ENCODE results near the gene FBXO47. TPM values are rescaled to one million over a fixed set of nuclear protein-coding genes. Genes with fewer than 3 reads are reported as not detected.

FBXO47 gene
- total RNA-seq, 4 donors from 2014 or later = 0.26 TPM; not detected in 3

GRCh38 chr17:38892083-38892482 is 75.1 kb downstream of the FBXO47 start:
- H3K27me3 ChIP-seq = no peaks in the 10 kb centered on the region
- peaks cover 30 to 85% (median 72%) of the 10 kb centered on the region in 4 donors for H3K36me3 ChIP-seq
- H3K9me3 ChIP-seq = no peaks in the 10 kb centered on the region
- intact Hi-C loops (cut with DNase I) = no loop called here
- 86% methylated on average over 2 of the region's 4 CpGs for WGBS
- no peak for TF ChIP-seq POLR2A (IDR thresholded peaks at IDR 0.05; ENCODE audit: low read depth)
- TF ChIP-seq CTCF (IDR thresholded peaks at IDR 0.05) = no peak
- TF ChIP-seq EP300 (IDR thresholded peaks at IDR 0.05) = no peak
- no peak for TF ChIP-seq POLR2AphosphoS5 (IDR thresholded peaks at IDR 0.05)
- peak overlapping the region in 1 of 4 donors; percentile 7 for H3K27ac ChIP-seq (replicated peaks in 1 of 4)
- no peak overlapping the region for H3K4me3 ChIP-seq
- DNase-seq (ENCODE audit: extremely low spot score) = no peak
- peaks cover 43 to 81% (median 69%) of the 10 kb centered on the region in 4 donors for H3K4me1 ChIP-seq

DNA sequence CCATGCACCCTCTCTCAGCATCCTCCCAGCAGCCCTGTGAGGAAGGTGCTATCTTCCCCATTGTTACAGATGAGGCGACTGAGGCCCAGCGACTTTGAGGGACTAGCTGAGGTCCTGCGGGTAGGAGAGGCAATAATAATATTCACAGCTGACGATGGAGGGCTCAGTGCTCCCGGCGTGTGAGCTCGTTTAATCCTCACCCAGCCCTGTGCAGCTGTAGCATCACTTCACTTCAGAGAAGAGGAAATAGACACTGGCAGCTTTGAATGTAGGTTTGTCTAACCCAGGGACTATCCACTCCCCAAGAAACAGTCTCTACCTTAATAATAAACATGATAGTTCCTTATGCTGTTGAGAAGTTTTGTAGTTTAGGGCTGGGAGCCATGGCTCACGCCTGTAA is 75.8 kb downstream of the FBXO47 start:
- H3K27ac ChIP-seq (replicated peaks in 1 of 4) = no peak overlapping the region
- TF ChIP-seq POLR2A (IDR thresholded peaks at IDR 0.05; ENCODE audit: low read depth) = no peak
- TF ChIP-seq CTCF (IDR thresholded peaks at IDR 0.05) = no peak
- TF ChIP-seq EP300 (IDR thresholded peaks at IDR 0.05) = no peak
- TF ChIP-seq POLR2AphosphoS5 (IDR thresholded peaks at IDR 0.05) = no peak
- H3K4me3 ChIP-seq = no peak overlapping the region
- intact Hi-C loops (cut with DNase I) = no loop called here
- peaks cover 30 to 87% (median 72%) of the 10 kb centered on the region in 4 donors for H3K36me3 ChIP-seq
- DNase-seq (ENCODE audit: extremely low spot score) = no peak
- H3K4me1 ChIP-seq = peaks cover 43 to 81% (median 69%) of the 10 kb centered on the region in 4 donors
- no peaks in the 10 kb centered on the region for H3K27me3 ChIP-seq
- no peaks in the 10 kb centered on the region for H3K9me3 ChIP-seq
- WGBS = 82% methylated on average over 8 of the region's 8 CpGs

GRCh38 chr17:38890410-38890746 is 76.8 kb downstream of the FBXO47 start:
- Histone ChIP-seq H3K27me3 (no peaks in the 10 kb centered on the region), H3K27ac (replicated peaks in 1 of 4) (peak overlapping the region in 1 of 4 donors; percentile 19), H3K9me3 (no peaks in the 10 kb centered on the region), H3K36me3 (peaks cover 30 to 78% (median 70%) of the 10 kb centered on the region in 4 donors), H3K4me3 (no peak overlapping the region), H3K4me1 (peaks cover 48 to 84% (median 69%) of the 10 kb centered on the region in 4 donors)
- no peak for TF ChIP-seq CTCF (IDR thresholded peaks at IDR 0.05)
- no peak for TF ChIP-seq EP300 (IDR thresholded peaks at IDR 0.05)
- DNase-seq (ENCODE audit: extremely low spot score) = no peak
- intact Hi-C loops (cut with DNase I) = no loop called here
- 86% methylated on average over 8 of the region's 8 CpGs for WGBS

GRCh38 chr17:38889745-38890409 is 77.3 kb downstream of the FBXO47 start:
- no peaks in the 10 kb centered on the region for H3K9me3 ChIP-seq
- DNase-seq (ENCODE audit: extremely low spot score) = no peak
- WGBS = 93% methylated on average over 12 of the region's 12 CpGs
- H3K27ac ChIP-seq (replicated peaks in 1 of 4) = peak overlapping the region in 1 of 4 donors; percentile 19
- no peak overlapping the region for H3K4me3 ChIP-seq
- peaks cover 30 to 79% (median 69%) of the 10 kb centered on the region in 4 donors for H3K36me3 ChIP-seq
- peaks cover 51 to 89% (median 71%) of the 10 kb centered on the region in 4 donors for H3K4me1 ChIP-seq
- intact Hi-C loops (cut with DNase I) = no loop called here
- TF ChIP-seq EP300 (IDR thresholded peaks at IDR 0.05) (no peak), POLR2A (IDR thresholded peaks at IDR 0.05; ENCODE audit: low read depth) (no peak), POLR2AphosphoS5 (IDR thresholded peaks at IDR 0.05) (no peak), CTCF (IDR thresholded peaks at IDR 0.05) (no peak)
- H3K27me3 ChIP-seq = no peaks in the 10 kb centered on the region

- H3K9me3 ChIP-seq = no peaks in the 10 kb centered on the region
- DNase-seq (ENCODE audit: extremely low spot score) = no peak
- intact Hi-C loops (cut with DNase I) = no loop called here
- peaks cover 30 to 74% (median 63%) of the 10 kb centered on the region in 4 donors for H3K36me3 ChIP-seq
- no peak overlapping the region for H3K4me3 ChIP-seq
- TF ChIP-seq EP300 (IDR thresholded peaks at IDR 0.05) = no peak
- no peak for TF ChIP-seq CTCF (IDR thresholded peaks at IDR 0.05)
- TF ChIP-seq POLR2A (IDR thresholded peaks at IDR 0.05; ENCODE audit: low read depth) = no peak
- no peak for TF ChIP-seq POLR2AphosphoS5 (IDR thresholded peaks at IDR 0.05)
- no peak overlapping the region for H3K27ac ChIP-seq (replicated peaks in 1 of 4)
- H3K27me3 ChIP-seq = no peaks in the 10 kb centered on the region
- H3K4me1 ChIP-seq = peaks cover 51 to 89% (median 71%) of the 10 kb centered on the region in 4 donors
- WGBS = 89% methylated on average over 9 of the region's 9 CpGs
These were observed 78.4 kb downstream of the FBXO47 start for GRCh38 chr17:38888842-38889241.

Measured in esophagus muscularis mucosa (tissue), 4 donors.